ENCODE data around the gene MZT1.
"Not testable (repeated sequence)": the region's sequence is repeated elsewhere in the genome, so short reads cannot be mapped to it uniquely, and the experiment has no call there.

MZT1 gene, protein sequence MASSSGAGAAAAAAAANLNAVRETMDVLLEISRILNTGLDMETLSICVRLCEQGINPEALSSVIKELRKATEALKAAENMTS

DNA sequence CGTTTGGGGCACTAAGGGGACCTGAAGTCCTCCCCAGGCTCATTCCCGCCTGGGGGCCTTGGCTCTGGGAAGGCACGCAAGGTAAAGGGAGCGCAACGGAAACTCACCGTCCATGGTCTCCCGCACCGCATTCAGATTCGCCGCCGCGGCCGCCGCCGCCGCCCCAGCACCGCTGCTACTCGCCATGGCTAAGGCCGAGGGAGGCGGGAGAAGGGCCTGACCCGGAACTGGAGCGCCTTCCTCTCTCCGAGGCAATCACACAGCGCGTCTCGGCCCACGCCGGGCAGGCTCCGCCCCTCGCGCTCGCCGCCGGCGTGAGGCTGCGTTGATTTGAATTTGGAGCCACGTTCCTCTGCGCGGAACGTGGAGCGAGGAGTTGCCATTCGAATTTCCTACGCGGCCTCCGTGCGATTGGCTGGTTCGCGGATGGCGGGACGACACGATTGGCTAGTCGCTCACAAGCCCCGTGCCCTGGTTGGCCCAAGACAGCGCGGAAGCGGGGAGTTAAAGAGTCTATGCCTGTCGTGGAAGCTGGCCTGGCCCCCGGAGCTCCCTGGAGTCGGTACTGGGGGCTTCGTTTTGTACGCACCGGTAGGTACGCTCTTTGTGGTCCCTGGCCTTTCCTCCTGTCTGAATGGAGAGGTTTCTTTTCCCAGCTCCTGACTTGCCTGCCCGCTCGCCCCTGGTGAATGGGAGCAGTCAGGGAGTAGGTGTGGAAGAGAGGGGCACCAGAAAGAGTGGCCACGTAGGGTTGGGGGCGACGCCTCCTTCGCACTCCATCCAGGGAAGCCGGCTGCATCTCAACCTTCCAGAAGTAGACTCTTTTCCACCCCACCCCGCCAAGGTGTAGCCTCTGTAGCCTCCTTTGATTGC is at the start of gene MZT1, which contains the start of gene BORA:
Gene MZT1, minus strand, starts transcription at position 213 of the 873 bp plus-strand sequence. Its CDS starts 27 bp downstream, at position 186.
Gene BORA, plus strand, starts transcription at position 507 of the 873 bp plus-strand sequence. CDS start 1,018 bp downstream, outside the sequence.
- peak; percentile 94 for DNase-seq (ENCODE audit: low spot score)

DNA sequence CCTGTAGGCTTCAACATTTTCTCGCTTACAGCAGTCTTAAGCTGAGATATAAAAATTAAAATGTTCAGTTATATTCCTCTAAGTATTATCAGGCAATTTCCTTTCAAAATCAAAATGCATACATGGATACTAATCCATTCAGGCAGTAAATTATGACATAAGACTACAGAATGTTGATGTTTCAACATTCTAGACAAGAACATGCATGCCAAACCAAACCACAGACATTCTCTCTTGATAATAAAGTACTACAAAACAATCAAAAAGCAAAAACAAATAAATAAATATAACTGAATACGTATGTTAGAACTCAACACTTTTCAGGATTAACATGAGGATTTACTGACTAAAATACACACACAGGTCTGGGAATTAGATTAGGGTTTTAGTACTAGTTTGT is 46.6 kb upstream of the MZT1 start:
- no peak for DNase-seq (ENCODE audit: low spot score)

DNA sequence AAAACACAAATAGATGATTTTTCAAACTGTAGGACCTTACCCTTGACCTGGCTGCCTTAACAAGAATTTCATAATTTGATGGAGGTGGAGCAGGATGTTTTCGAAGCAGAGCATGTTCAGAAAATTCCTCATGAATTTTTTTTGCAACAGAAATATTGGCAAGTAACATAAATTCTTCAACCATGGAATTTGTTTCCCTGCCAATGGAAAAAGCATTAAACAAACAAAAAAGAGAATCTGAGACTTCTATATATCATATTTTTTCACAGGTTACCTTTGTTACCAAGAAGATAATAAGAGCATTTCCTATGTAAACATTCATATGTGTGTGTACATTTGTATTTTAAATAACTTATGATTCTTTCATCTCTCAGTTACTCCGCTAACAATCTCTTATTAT is 36.0 kb upstream of the MZT1 start:
- no peak for DNase-seq (ENCODE audit: low spot score)

DNA sequence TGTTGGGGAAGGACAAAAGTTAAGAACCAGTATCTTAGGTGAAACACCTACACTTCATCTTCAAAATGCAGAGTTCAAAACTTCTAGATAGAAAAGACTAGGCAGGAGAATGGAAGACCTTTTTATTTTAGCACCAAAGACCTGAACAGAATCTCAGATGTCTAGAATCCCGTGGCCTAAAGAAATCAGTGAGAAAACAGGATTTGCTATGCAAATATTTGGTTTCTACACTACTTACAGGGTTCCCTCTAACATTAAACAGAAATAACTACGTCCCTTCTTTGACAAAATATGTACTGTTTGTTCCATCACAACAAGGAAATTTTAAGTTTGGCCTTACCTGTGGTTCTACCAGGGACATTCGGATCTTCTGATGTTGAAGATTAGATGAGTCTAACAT is 32.8 kb upstream of the MZT1 start:
- DNase-seq (ENCODE audit: low spot score) = no peak

DNA sequence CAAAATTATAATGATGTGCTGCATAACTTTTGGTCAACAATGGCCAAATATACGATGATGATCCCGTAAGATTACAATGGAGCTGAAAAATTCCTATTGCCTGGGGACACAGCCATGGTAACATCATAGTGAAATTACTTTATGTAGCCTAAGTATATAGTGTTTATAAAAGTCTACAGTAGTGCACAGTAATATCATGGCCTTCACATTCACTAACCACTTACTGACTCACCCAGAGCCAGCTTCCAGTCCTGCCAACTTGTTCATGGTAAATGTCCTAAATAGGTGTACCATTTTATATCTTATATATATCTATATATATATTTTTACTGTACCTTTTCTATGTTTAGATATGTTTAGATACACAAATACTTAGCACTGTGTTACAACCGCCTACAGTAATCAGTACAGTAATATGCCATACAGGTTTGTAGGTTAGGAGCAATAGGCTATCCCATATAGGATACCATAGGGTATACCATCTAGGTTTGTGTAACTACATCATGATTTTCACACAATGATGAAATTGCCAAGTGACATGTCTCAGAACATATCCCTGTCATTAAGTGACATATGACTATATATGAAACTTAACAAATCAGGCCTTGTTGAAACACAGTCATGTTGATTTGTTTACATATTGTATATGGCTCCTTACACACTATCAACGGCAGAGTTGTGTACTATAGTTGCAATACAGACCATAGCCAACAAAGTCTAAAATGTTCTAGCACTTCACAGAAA is 30.5 kb upstream of the MZT1 start:
- no peak for DNase-seq (ENCODE audit: low spot score)

DNA sequence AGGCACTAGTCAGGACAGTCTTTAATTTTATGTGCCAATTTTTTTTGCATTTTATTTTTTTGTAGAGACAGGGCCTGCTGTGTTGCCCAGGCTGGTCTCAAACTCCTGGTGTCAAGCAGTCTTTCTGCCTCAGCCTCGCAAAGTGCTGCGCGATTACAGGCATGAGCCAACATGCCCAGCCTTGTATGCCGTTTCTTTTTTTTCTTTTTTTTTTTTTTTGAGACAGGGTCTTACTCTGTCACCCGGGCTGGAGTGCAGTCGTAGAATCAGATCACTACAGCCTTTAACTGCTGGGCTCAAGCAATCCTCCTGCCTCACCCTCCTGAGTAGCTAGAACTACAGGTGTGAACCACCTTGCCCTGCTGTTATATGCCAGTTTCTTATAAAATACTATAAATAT is 26.7 kb upstream of the MZT1 start:
- DNase-seq (ENCODE audit: low spot score) = no peak

DNA sequence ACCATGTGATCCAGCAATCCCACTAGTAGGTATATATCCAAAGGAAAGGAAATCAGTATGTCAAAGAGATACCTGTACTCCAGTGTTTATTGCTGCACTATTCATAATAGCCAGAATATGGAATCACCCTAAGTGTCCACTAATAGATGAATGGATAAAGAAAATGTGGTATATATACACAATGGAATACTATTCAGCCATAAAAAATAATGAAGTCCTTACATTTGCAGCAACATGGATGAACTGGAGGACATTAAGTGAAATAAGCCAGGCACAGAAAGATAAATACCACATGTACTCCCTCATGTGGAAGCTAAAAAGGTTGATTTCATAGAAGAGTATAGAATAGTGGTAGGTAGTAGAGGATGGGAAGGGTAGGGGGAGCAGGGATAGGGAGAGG is 23.8 kb upstream of the MZT1 start:
- no peak for DNase-seq (ENCODE audit: low spot score)

DNA sequence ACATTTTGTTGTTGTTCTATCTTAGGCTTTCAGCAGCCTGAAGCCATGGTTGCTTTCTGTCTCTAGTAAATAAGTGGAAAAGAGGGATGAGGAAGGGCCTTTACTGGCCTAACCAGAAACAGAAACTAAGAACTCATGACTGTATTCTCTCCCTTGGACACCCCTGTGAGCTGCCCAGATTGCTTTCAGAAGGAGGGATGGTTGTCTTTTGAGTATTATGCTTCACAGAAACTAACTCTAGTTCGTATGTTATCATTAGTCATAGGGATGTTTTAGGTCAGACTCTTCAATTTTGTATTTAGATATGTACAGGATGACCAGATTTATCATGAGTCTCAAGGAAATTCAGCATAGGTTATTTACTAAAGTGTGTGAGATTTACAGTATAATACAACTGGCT is 17.8 kb upstream of the MZT1 start:
- no peak for DNase-seq (ENCODE audit: low spot score)

DNA sequence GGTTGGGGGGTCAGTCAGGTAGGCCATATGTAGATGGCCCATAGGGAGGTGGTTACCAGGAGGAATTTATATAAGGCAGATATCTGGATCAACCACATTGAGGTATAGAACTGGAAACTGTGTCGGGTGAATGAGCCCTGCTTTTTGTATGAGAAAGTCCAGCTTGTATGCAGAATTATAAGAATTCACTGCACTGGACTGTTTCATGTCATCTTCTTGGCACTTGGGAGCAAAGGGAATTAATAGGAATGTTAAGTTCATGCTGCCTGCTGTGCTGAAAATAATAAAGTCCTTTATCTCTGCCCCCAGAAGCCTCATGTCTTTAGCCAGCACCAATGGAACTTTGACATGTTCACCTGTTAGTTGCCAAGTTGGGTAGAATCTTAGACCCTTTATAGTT is 12.6 kb upstream of the MZT1 start:
- no peak for DNase-seq (ENCODE audit: low spot score)

DNA sequence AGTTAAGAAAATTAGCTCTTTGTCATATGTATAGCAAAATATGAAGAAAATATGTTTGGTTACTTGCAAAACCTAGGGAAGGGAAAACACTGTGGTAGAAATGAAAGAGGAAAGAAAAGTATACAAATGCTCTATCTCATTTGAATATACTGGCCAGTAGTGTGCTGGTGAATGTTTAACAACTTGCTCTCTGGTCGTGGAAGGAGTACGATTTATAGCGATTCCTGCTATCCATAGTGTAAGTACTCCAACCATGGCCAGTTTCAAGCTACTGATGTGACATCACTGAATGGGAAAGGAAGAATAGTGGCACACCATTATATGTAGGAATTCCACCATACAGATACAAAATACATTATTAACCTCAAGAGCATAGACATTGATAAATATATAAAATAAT is 9.6 kb upstream of the MZT1 start:
- DNase-seq (ENCODE audit: low spot score) = no peak

DNA sequence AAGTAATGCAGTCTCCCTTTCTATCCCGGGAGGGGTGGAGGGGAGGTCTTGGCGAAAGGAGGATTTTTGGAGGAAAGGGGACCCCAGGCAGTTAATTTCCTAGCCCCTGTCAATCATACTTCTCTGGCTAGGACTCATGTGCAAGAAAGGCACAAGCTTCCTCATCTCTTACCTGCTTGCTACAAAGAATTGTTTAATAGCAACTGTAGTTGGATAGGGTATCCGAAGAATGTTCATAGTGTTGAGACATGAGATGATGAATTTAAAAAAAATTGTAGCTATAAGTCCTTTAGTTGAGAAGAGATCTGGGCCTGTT is 819 bp upstream of the MZT1 start:
- no peak for DNase-seq (ENCODE audit: low spot score)

DNA sequence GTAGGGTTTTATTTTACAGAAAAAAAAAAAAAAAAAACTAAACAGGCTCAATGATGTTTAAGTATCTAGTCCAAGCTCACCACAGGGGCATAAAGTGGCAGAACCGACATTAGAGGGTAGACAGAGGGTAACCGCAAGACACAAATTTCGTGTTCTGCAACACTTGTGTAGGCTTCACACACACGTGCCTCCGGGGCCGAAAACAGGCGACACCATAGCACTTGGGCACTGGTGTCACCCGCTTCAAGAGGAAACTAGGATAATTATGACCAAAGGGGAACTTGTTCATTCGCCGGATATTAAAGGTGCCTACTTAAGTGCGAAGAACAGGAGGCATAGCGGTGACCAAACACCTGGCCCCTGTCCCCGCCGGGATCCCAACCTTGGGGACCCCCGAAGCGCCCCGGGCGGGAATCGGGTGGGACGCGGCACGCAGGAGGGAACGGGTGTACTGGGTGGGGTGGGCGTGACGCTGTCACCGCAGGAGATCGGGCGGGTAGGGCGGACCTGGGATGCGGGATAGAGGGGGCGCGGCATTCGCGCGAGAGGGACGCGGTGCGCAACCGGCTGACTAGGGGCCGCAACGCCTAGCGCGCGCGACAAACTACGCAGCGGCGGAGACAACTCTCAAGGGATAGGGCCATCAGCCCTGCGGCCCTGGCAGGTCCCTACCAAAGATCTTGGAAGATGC is 558 bp downstream of the MZT1 start:
- DNase-seq (ENCODE audit: low spot score) = peak; percentile 9

DNA sequence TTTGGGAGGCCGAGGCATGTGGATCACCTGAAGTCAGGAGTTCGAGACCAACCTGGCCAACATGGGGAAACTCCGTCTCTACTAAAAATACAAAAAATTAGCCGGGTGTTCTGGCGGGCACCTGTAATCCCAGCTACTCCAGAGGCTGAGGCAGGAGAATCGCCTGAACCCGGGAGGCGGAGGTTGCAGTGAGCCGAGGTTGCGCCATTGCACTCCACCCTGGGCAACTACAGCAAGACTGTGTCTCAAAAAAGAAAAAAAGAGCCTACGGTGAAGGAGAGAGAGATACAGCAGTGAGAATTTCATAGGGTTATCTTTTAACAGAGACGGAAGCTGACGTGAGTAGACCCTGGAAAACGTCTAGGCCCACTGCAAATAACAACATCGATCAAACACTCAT is 1.2 kb downstream of the MZT1 start:
- DNase-seq (ENCODE audit: low spot score) = not testable (repeated sequence)

DNA sequence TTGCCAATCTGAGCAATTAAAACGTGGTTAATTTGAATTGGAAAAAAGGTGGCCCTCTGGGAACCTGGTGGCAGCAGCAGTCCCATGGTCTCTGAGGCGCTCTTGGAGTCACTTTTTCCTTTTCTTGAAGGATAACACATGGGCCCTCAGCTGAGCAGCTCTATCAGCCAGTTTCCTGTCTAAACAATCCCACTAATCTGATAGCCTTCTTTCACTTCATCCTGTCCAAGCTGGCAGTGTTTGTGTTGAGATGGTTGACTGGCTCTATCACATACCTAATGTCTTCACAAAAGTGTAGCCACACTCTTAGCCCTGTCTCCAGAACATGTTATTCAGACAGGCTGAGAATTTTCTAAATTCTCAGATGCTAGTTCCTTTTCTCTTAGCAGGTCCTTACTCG is 10.7 kb downstream of the MZT1 start:
- DNase-seq (ENCODE audit: low spot score) = no peak

DNA sequence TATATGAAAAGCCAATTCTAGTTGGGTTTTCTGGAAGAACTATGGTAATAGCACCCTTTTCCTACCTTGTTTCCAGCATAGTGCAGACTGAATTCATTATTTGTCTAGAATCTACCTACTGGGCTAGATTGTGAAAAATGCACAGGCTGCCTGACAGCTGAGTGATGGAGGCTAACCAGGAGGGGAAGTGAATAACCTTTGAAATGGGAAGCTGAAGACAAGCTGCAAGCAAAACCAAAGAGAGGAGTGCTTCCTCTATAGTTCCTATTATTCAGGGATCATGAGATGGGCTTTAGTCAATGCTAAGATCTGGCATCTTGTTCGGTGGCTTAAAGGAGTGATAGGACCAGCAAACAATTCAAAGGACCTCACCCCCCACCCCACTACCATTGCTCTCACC is 26.9 kb downstream of the MZT1 start:
- DNase-seq (ENCODE audit: low spot score) = no peak

DNA sequence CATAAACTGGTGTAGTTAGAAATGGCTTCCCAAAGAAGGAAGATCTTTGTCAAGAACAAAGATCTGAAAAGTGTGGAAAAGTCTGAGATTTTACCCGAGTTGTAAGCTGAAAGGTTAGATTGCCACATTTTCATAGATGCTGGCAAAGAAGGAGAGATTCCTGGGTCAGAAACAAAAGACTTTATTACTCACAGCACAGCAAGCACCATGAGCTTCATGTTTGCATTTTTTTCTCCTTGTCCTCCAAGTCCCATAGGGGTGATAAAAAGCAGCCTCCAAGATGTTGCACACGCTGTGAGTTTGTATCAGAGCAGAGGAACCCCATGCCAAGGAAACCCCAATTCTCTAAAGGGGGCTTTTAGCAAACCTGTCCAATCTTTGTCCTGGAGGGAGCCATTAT is 29.3 kb downstream of the MZT1 start:
- DNase-seq (ENCODE audit: low spot score) = no peak

DNA sequence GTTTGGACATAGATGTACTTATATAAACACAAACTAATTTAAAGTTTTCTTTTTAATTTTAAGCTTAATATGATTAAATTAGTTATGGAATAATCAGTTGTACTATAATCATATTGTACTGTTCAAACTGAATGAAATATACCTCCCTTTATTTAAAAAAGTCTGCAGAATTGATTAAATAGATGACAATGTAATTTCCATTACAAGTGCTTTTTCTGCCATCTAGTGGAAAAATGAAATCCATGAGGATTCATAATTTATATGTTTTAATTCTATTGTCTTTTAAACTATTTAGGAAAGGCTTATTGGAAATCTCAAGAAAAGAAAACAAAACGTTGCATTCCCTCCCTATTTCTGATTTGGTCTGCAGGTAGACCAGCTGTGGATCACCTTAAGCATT is 30.9 kb downstream of the MZT1 start:
- DNase-seq (ENCODE audit: low spot score) = no peak

DNA sequence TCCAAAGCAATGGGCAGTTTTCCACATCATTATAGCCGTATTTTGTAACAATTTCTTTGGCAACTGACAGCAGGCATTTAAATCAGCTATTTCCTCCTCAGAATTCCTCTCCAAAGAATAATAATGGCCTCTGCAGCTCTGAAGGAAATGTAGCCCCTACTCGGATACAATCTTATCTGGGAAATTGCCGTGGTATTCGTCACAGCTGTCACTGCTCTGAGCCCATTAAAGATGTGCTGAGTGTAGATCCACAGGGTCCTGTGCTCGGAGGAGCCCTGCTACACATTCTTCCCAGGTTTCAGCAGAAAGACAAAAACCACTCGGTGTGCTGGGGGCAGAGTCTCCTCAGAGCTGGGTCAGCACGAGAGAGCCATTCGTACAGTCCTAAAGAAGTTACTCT is 33.1 kb downstream of the MZT1 start:
- DNase-seq (ENCODE audit: low spot score) = no peak

DNA sequence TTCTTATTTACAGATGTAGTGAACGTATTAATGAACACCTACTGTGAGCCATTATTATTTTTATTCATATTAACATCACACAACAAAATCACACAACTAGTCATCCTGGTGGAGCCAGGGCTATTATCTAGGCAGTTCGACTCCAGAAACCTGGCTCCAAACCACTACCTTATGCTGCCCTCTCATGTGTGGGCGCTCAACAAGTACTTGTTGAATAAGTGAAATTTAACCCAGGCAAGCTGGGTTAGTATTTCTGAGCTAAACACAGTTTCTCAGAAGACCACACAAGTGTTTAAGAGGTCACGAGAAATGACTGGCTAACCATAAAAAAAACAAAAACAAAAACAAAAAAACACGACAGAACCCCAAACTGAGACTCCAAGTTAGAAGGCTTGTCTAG is 33.6 kb downstream of the MZT1 start:
- DNase-seq (ENCODE audit: low spot score) = no peak

DNA sequence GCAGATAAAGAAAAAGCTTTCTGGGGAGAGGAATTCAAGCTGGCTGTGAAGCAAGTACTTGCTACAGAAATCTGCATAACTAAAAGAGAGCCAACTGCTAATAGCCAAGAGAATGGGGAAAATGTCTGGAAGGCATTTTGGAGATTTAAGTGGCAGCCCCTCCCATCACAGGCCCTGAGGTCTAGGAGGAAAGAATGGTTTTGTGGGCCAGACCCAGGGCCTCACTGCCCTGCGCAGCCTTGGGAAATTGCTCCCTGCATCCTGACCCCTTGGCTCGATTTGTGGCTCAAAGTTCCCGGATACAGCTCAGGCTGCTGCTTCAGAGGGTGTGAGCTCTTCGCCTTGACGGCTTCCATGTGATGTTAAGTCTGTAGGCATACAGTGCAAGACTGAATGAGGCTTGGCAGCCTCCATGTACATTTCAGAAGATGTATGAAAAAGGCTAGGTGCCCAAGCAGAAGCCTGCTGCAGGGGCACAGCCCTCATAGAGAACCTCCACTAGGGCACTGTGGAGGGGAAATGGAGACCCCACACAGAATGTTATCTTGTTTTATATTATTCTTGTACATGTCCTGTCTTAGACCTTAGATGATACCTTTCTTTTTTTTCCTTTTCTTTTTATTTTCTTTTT is 34.4 kb downstream of the MZT1 start:
- no peak for DNase-seq (ENCODE audit: low spot score)

DNA sequence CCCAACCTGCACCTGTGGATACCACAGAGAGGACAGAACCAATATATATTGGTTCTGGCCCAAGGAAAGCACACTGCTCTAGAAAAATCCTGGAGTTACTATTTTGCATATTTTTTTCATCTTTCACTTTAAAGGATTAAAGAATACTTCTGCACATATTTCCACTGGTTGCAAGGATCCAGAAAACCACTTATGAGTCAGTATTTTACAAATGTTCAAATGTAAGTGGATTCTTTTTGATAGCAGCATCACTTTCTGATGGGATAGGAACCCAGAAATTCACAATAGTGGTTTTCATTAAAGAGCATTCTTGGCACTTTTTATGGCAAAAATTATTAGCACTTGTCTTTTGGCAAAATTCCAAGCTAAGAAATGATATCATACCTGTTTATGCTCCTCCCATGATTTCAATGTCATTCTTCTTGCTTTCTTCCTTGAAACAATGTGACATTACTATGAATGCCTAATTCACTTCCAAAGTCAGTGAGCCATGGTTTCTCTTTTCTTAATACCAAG is 38.2 kb downstream of the MZT1 start:
- no peak for DNase-seq (ENCODE audit: low spot score)

DNA sequence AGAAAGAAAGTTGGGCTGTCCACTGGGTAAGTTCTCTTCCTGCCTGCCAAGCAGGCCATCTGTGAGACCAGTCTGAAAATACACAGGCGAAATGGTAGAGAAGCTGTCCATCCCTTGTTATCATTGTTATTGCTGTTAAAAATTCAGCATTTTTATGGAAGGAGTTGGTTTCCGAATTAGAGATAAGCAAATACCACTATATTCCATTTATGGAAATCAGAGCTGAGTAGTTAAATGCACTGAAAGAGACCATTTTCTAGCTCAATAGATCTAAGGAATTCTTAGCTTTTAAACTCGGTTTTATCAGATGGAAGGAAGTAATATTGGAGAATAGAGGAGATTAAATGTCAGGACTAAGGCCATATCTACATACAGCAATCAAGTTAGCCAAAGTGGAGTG is 40.7 kb downstream of the MZT1 start:
- no peak for DNase-seq (ENCODE audit: low spot score)
